ENCODE measurements around the gene KRTAP12-3. TPM values are rescaled to one million over a fixed set of nuclear protein-coding genes. Genes with fewer than 3 reads are reported as not detected.

Gene KRTAP12-3
- polyA plus RNA-seq, 1 of the 3 experiments (the other 2 are of a cell fraction): not detected

DNA sequence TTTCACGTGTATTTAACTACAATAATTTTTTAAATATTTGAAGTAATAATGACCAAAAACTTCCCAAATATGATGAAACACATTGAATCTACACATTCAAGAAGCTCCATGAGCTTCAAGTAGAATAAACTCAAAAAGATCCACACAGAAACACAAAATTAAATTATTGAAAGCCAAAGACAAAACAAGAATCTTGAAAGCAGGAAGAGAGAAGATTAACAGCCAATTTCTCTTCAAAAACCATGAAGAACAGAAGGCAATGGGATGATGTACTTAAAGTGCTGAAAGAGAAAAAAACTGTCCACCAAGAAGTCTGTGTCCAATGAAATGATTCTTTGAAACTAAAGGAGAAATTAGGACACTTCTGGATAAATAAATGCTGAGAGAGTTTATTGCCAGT is 25.7 kb upstream of the KRTAP12-3 start:
- Histone ChIP-seq H3K9me2 (no peaks in the 10 kb centered on the region), H3K27ac (ENCODE audit: low read depth in 2 of 2, low read length in 1 of 2) (no peak overlapping the region), H3K9ac (no peak overlapping the region), H3K27me3 (ENCODE audit: insufficient read depth) (peaks cover 8% of the 10 kb centered on the region; the same call in 1 of the 2 replicates), H3K4me1 (ENCODE audit: control insufficient read depth in 1 of 2, insufficient read depth in 2 of 2, low read depth in 1 of 2, low read length in 1 of 2) (no peaks in the 10 kb centered on the region; a peak in 1 of 4 replicates), H2AFZ (ENCODE audit: low read depth) (no peak overlapping the region), H4K20me1 (ENCODE audit: insufficient read depth) (no peaks in the 10 kb centered on the region), H3K4me2 (no peak overlapping the region), H3F3A (replicated peaks; ENCODE audit: insufficient read depth) (no peaks in the 10 kb centered on the region), H3K79me2 (ENCODE audit: insufficient read depth) (no peaks in the 10 kb centered on the region), H3K36me3 (replicated peaks in 1 of 2; ENCODE audit: control insufficient read depth in 1 of 2, insufficient read depth in 2 of 2, low read length in 1 of 2) (no peaks in the 10 kb centered on the region), H3K9me3 (0 out of 2 replicates have a peak, but pooled peaks cover 6% of the 10 kb centered on the region), H3K4me3 (ENCODE audit: low read depth in 2 of 2, low read length in 1 of 2) (no peak overlapping the region)
- DNase-seq: no peak
- WGBS (ENCODE audit: low lambda C conversion rate): 24% methylated on average over 1 of the region's 1 CpG
- no peak for TF ChIP-seq JUND (IDR thresholded peaks at IDR 0.05)
- TF ChIP-seq FOXJ3 (CRISPR knock-in tag; IDR thresholded peaks at IDR 0.05): no peak
- no peak for TF ChIP-seq NFIC (IDR thresholded peaks at IDR 0.05; ENCODE audit: borderline replicate concordance)
- TF ChIP-seq, protein P1, sequence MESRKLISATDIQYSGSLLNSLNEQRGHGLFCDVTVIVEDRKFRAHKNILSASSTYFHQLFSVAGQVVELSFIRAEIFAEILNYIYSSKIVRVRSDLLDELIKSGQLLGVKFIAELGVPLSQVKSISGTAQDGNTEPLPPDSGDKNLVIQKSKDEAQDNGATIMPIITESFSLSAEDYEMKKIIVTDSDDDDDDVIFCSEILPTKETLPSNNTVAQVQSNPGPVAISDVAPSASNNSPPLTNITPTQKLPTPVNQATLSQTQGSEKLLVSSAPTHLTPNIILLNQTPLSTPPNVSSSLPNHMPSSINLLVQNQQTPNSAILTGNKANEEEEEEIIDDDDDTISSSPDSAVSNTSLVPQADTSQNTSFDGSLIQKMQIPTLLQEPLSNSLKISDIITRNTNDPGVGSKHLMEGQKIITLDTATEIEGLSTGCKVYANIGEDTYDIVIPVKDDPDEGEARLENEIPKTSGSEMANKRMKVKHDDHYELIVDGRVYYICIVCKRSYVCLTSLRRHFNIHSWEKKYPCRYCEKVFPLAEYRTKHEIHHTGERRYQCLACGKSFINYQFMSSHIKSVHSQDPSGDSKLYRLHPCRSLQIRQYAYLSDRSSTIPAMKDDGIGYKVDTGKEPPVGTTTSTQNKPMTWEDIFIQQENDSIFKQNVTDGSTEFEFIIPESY (IDR thresholded peaks at IDR 0.05; ENCODE audit: borderline replicate concordance, low read depth): no peak
- TF ChIP-seq, protein P2, sequence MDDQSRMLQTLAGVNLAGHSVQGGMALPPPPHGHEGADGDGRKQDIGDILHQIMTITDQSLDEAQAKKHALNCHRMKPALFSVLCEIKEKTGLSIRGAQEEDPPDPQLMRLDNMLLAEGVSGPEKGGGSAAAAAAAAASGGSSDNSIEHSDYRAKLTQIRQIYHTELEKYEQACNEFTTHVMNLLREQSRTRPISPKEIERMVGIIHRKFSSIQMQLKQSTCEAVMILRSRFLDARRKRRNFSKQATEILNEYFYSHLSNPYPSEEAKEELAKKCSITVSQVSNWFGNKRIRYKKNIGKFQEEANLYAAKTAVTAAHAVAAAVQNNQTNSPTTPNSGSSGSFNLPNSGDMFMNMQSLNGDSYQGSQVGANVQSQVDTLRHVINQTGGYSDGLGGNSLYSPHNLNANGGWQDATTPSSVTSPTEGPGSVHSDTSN (IDR thresholded peaks at IDR 0.05): no peak
- TF ChIP-seq RXRA (IDR thresholded peaks at IDR 0.05; ENCODE audit: borderline replicate concordance, low read depth): no peak
- no peak for TF ChIP-seq TCF12 (IDR thresholded peaks at IDR 0.05)
- no peak for TF ChIP-seq FOXM1 (IDR thresholded peaks at IDR 0.05; ENCODE audit: low read depth)
- no peak for TF ChIP-seq GABPA (IDR thresholded peaks at IDR 0.05; ENCODE audit: low read depth)
- TF ChIP-seq, protein P3, sequence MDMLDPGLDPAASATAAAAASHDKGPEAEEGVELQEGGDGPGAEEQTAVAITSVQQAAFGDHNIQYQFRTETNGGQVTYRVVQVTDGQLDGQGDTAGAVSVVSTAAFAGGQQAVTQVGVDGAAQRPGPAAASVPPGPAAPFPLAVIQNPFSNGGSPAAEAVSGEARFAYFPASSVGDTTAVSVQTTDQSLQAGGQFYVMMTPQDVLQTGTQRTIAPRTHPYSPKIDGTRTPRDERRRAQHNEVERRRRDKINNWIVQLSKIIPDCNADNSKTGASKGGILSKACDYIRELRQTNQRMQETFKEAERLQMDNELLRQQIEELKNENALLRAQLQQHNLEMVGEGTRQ (IDR thresholded peaks at IDR 0.05; ENCODE audit: borderline replicate concordance, low read depth, low read length): no peak
- TF ChIP-seq RFX5 (IDR thresholded peaks at IDR 0.05; ENCODE audit: low read length): no peak
- TF ChIP-seq TAF1 (IDR thresholded peaks at IDR 0.05; ENCODE audit: borderline replicate concordance, low read depth, low read length): no peak
- no peak for TF ChIP-seq TEAD4 (IDR thresholded peaks at IDR 0.05; ENCODE audit: borderline replicate concordance, insufficient read depth)
- no peak for TF ChIP-seq RAD21 (IDR thresholded peaks at IDR 0.05; ENCODE audit: low read length)
- ChIA-PET POLR2A (no interaction called here), CTCF (no interaction called here)

Data from SK-N-SH (cell line).